A673 (cell line): Measurements from ENCODE around the gene PRKAR2A. TPM values are rescaled to one million over a fixed set of nuclear protein-coding genes. Genes with fewer than 3 reads are reported as not detected.

Source experiments
- BruUV-seq: library from RNA; stranded (reverse); fragments of 400-500 nt; replicated peaks from 2 replicates; lab custom pipeline; 2021; lab: Mats Ljungman, UMichigan
- CTCF ChIA-PET: fragments of 300-600 bp; sonication (Branson Sonifier 250); formaldehyde crosslinking; loops from one replicate; lab custom pipeline; 2022; ENCODE audit warnings: antibody characterized with exemption; lab: Charles Lee
- POLR2A ChIA-PET: fragments of 300-600 bp; sonication (Branson Sonifier 250); formaldehyde crosslinking; loops from one replicate; lab custom pipeline; 2022; ENCODE audit warnings: antibody characterized with exemption; ENCODE audit not compliant: low non-redundant PET; lab: Charles Lee
- DNase-seq: peaks from one replicate; pipeline ENCODE4 v3.0.0-alpha.2; 2015; ENCODE audit warnings: low spot score
- H3K27ac ChIP-seq: fragments of 200-600 bp; sonication (generic); 2 replicates; pipeline ENCODE4 v1.5.1; 2016; ENCODE audit warnings: mixed run types, low read depth, mild to moderate bottlenecking, mixed read lengths, antibody characterized with exemption, low read length; ENCODE audit not compliant: poor library complexity, severe bottlenecking
- H3K27me3 ChIP-seq: fragments of 200-600 bp; sonication (generic); replicated peaks from 2 replicates; pipeline ENCODE4 v1.6.1; 2017; ENCODE audit warnings: mixed run types, low read depth, mild to moderate bottlenecking, mixed read lengths, antibody characterized with exemption, low read length; ENCODE audit not compliant: insufficient read depth, poor library complexity
- H3K36me3 ChIP-seq: fragments of 200-600 bp; sonication (generic); 2 replicates; pipeline ENCODE4 v1.6.1; 2016; ENCODE audit warnings: mixed run types, mild to moderate bottlenecking, mixed read lengths, antibody characterized with exemption, low read length; ENCODE audit not compliant: insufficient read depth, poor library complexity, severe bottlenecking
- H3K4me1 ChIP-seq: fragments of 200-600 bp; sonication (generic); 2 replicates; pipeline ENCODE4 v1.6.1; 2017; ENCODE audit warnings: mixed run types, mild to moderate bottlenecking, mixed read lengths, antibody characterized with exemption, low read length; ENCODE audit not compliant: insufficient read depth, poor library complexity, severe bottlenecking
- H3K4me3 ChIP-seq: fragments of 200-600 bp; sonication (generic); 2 replicates; pipeline ENCODE4 v1.5.1; 2016; ENCODE audit warnings: low read depth, mixed run types, mild to moderate bottlenecking, mixed read lengths, low read length; ENCODE audit not compliant: poor library complexity, severe bottlenecking
- H3K9me3 ChIP-seq: fragments of 200-600 bp; sonication (generic); 2 replicates; pipeline ENCODE4 v1.6.1; 2016; ENCODE audit warnings: mixed run types, low read depth, mild to moderate bottlenecking, mixed read lengths, antibody characterized with exemption, low read length; ENCODE audit not compliant: poor library complexity, severe bottlenecking
- CTCF ChIP-seq: fragments of 300-800, 200-600 bp; sonication (generic); conservative IDR thresholded peaks from 2 replicates; pipeline ENCODE4 v1.5.1; 2017; ENCODE audit warnings: low read depth, mild to moderate bottlenecking, antibody characterized with exemption, low read length, moderate library complexity, mixed read lengths
- EZH2 ChIP-seq: fragments of 200-600 bp; sonication (generic); IDR thresholded peaks from 2 replicates; pipeline ENCODE4 v1.6.1; 2017; ENCODE audit warnings: borderline replicate concordance, low read depth, mild to moderate bottlenecking, mixed read lengths, antibody characterized with exemption, low read length; ENCODE audit not compliant: poor library complexity, severe bottlenecking
- intact Hi-C: fragments of 100-400 bp; cut with micrococcal nuclease; formaldehyde crosslinking; loops from one replicate; pipeline ENCODE4 v1.10.0; 2022; ENCODE audit not compliant: unreplicated experiment
- total RNA-seq: library from RNA; stranded (reverse); gene quantifications from 2 replicates; pipeline ENCODE4 v1.2.3, GENCODE V29; 2021

Gene PRKAR2A
- total RNA-seq, 1 experiment from 2014 or later, result 35.8 TPM

DNA sequence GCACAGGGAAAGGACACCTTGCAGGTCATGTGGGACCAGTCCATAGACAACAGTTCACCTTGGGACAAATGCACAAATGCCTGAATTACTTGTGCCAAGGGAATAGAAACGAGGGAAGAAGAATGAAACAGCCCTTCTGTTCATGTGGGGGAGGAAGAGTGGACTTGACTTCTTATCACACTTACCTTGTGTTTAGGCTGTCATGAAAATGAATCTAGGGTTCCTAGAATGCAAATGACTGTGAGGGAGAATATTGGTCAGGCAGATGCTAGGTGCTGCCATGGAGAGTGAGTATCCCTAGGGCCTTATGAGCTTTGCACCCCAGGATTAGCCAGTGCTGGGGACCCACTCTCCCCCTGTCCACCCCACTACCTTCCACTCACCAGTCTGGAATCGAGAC lies 11.0 kb upstream of the PRKAR2A start:
- H3K27me3 ChIP-seq, result no peaks in the 10 kb centered on the region
- intact Hi-C loops, result no loop called here
- POLR2A ChIA-PET, result no interaction called here
- H3K4me3 ChIP-seq, result no peak overlapping the region
- TF ChIP-seq CTCF (no peak), EZH2 (no peak)
- CTCF ChIA-PET, result no interaction called here
- no peaks in the 10 kb centered on the region for H3K36me3 ChIP-seq
- H3K4me1 ChIP-seq, result no peaks in the 10 kb centered on the region
- no peak overlapping the region for H3K27ac ChIP-seq
- DNase-seq, result no peak
- H3K9me3 ChIP-seq, result no peaks in the 10 kb centered on the region
- no TSS peak for BruUV-seq

- BruUV-seq, result no TSS peak
- H3K27ac ChIP-seq, result no peak overlapping the region
- no peaks in the 10 kb centered on the region for H3K4me1 ChIP-seq
- H3K36me3 ChIP-seq, result no peaks in the 10 kb centered on the region
- no peak overlapping the region for H3K4me3 ChIP-seq
- CTCF ChIA-PET, result no interaction called here
- intact Hi-C loops, result no loop called here
- H3K27me3 ChIP-seq, result no peaks in the 10 kb centered on the region
- DNase-seq, result no peak
- TF ChIP-seq EZH2 (no peak), CTCF (no peak)
- POLR2A ChIA-PET, result interaction anchor here (0.6 kb wide), 1 partner anchor 10 kb away, joined by 3 read pairs; no protein-coding TSS in a partner anchor
- H3K9me3 ChIP-seq, result no peaks in the 10 kb centered on the region
Measured at GRCh38 chr3:48857641-48858040, 10.0 kb upstream of the PRKAR2A start.

GRCh38 chr3:48856469-48856868 lies 8.8 kb upstream of the PRKAR2A start:
- ChIA-PET POLR2A (no interaction called here), CTCF (interaction anchor here (0.5 kb wide), 1 partner anchor 421 kb away, joined by 3 read pairs; no protein-coding TSS in a partner anchor)
- DNase-seq, result no peak
- Histone ChIP-seq H3K4me3 (no peak overlapping the region), H3K4me1 (no peaks in the 10 kb centered on the region), H3K27me3 (no peaks in the 10 kb centered on the region), H3K36me3 (no peaks in the 10 kb centered on the region), H3K9me3 (no peaks in the 10 kb centered on the region), H3K27ac (no peak overlapping the region)
- intact Hi-C loops, result no loop called here
- TF ChIP-seq CTCF (no peak), EZH2 (no peak)
- no TSS peak for BruUV-seq
